BJ (cell line): ENCODE data around the gene FRAS1. TPM values are rescaled to one million over a fixed set of nuclear protein-coding genes. Genes with fewer than 3 reads are reported as not detected.
"Not testable (repeated sequence)": the region's sequence is repeated elsewhere in the genome, so short reads cannot be mapped to it uniquely, and the experiment has no call there.

ENCODE experiments used
- CTCF ChIA-PET: fragments of 350-600 bp; formaldehyde crosslinking; extraction: SDS; loops from one replicate; lab custom pipeline; 2021; ENCODE audit warnings: antibody characterized with exemption, inconsistent platforms; lab: Yijun Ruan, JAX
- POLR2A ChIA-PET: fragments of 300-600 bp; sonication (Branson Sonifier 250); formaldehyde crosslinking; extraction: SDS; loops from one replicate; lab custom pipeline; 2021; ENCODE audit warnings: antibody characterized with exemption; lab: Charles Lee
- DNase-seq: peaks from one replicate; pipeline ENCODE4 v3.0.0-alpha.2; 2011; ENCODE audit warnings: low read depth
- H3K27me3 ChIP-seq: 2 replicates; pipeline ENCODE4 v1.6.0; 2011; ENCODE audit warnings: low read length; ENCODE audit not compliant: control insufficient read depth, insufficient read depth
- H3K36me3 ChIP-seq: 2 replicates; pipeline ENCODE4 v1.5.1; 2011; ENCODE audit warnings: low read length; ENCODE audit not compliant: control insufficient read depth, insufficient read depth
- H3K4me3 ChIP-seq: 2 replicates; pipeline ENCODE4 v1.5.1; 2011; ENCODE audit warnings: low read depth, mild to moderate bottlenecking, control low read depth, low read length
- polyA plus RNA-seq: library from polyadenylated mRNA; depleted of rRNA; stranded (reverse); fragments of >200 nt; gene quantifications from 2 replicates; pipeline ENCODE4 v1.2.3, GENCODE V29; 2011
- TF ChIP-seq, protein P1 (sequence below): IDR thresholded peaks from 2 replicates; pipeline ENCODE4 v1.5.1; 2011; ENCODE audit warnings: low read depth, mild to moderate bottlenecking, control low read depth, inconsistent platforms, low read length, moderate library complexity; ENCODE audit not compliant: insufficient read depth

FRAS1 gene
- polyA plus RNA-seq, 1 experiment = 4.4 TPM

GRCh38 chr4:78244705-78245485, 187.8 kb downstream of the FRAS1 start:
- CTCF ChIA-PET = interaction anchor here (1.2 to 2.0 kb wide), 2 partner anchors 12 to 15 kb away, joined by 4 to 5 read pairs; no protein-coding TSS in a partner anchor

DNA sequence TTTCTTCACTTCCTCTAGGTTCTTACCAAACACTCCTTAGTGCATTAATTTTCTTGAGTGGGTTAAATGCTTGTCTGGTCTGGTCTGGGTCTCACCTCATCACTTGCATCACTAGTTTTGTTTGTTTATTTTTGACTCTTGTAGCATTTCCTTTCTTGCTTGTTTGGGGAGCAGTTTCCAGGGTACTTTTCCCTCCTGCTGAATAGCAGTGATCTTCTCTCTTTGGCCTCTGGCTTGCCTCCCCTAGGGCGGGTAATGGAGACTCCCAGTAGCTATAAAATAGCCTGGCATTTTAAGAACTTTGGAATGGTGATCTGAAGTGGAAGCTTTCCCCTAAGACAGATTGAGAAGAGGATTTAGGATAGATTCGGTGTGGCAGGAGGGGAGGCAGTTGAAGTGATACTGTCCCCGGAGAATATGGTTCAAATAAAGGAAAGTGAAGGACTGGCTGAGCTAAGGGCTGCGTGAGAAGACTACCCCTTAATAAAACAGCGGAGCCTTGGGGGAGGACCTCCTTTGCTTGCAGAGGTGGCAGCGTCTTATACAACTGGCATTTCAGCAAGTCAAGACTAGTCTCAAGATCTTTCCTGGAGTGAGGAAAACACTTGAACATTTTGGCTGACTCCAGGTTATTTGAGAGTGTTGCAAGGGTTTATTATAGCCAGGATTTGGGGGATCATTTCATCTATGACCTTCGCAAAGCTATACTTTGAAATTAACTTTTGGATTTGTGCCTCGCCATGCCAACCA, 190.6 kb downstream of the FRAS1 start:
- POLR2A ChIA-PET = no interaction called here
- no peak for DNase-seq
- CTCF ChIA-PET = interaction anchor here (1.4 kb wide), 1 partner anchor 10 kb away, joined by 4 read pairs; no protein-coding TSS in a partner anchor
- TF ChIP-seq, protein P1, sequence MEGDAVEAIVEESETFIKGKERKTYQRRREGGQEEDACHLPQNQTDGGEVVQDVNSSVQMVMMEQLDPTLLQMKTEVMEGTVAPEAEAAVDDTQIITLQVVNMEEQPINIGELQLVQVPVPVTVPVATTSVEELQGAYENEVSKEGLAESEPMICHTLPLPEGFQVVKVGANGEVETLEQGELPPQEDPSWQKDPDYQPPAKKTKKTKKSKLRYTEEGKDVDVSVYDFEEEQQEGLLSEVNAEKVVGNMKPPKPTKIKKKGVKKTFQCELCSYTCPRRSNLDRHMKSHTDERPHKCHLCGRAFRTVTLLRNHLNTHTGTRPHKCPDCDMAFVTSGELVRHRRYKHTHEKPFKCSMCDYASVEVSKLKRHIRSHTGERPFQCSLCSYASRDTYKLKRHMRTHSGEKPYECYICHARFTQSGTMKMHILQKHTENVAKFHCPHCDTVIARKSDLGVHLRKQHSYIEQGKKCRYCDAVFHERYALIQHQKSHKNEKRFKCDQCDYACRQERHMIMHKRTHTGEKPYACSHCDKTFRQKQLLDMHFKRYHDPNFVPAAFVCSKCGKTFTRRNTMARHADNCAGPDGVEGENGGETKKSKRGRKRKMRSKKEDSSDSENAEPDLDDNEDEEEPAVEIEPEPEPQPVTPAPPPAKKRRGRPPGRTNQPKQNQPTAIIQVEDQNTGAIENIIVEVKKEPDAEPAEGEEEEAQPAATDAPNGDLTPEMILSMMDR = no peak
- Histone ChIP-seq H3K36me3 (no peaks in the 10 kb centered on the region; the same call in 1 of the 2 replicates), H3K27me3 (no peaks in the 10 kb centered on the region), H3K4me3 (no peak overlapping the region)

More at GRCh38 chr4:78244705-78245485, 187.8 kb downstream of the FRAS1 start:
- TF ChIP-seq, protein P1 = no peak
- DNase-seq = no peak
- POLR2A ChIA-PET = no interaction called here
- Histone ChIP-seq H3K36me3 (no peaks in the 10 kb centered on the region), H3K27me3 (no peaks in the 10 kb centered on the region), H3K4me3 (no peak overlapping the region)

DNA sequence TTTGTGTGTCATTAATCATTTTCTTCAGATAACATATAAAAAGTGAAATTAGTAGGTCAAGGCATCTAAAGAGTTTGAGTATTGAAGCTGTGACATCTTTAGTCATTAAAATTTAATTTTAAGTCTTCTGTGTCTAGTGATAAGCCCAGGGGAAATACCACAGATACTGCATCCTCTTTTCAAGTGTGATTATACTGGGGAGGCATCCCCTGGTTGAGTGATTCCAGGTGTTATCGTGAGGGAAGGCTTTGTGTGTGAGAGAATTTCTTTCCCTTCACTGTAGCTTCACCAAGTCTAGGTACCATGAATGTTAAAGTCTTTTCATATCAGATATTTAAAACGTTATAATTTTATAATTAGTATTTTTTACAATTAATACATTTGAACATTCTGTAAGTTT, 193.4 kb downstream of the FRAS1 start:
- no peaks in the 10 kb centered on the region for H3K27me3 ChIP-seq
- H3K36me3 ChIP-seq = no peaks in the 10 kb centered on the region; the same call in 1 of the 2 replicates
- DNase-seq = no peak
- H3K4me3 ChIP-seq = no peak overlapping the region
- TF ChIP-seq, protein P1 = no peak
- CTCF ChIA-PET = no interaction called here
- POLR2A ChIA-PET = no interaction called here

- DNase-seq, POLR2A ChIA-PET, H3K27me3 ChIP-seq, H3K36me3 ChIP-seq, H3K4me3 ChIP-seq: not testable (repeated sequence)
- CTCF ChIA-PET = interaction anchor here (0.6 kb wide), 1 partner anchor 9 kb away, joined by 3 read pairs; no protein-coding TSS in a partner anchor
Observed at GRCh38 chr4:78252773-78253172, 195.7 kb downstream of the FRAS1 start.

GRCh38 chr4:78254893-78255292, 197.8 kb downstream of the FRAS1 start:
- H3K27me3 ChIP-seq = no peaks in the 10 kb centered on the region
- ChIA-PET CTCF (no interaction called here), POLR2A (no interaction called here)
- no peaks in the 10 kb centered on the region; the same call in 1 of the 2 replicates for H3K36me3 ChIP-seq
- TF ChIP-seq, protein P1 = no peak
- no peak overlapping the region for H3K4me3 ChIP-seq
- no peak for DNase-seq
